T-helper 9 cell (primary cell): ENCODE results near the gene D2HGDH.
"Not testable (repeated sequence)": the region's sequence is repeated elsewhere in the genome, so short reads cannot be mapped to it uniquely, and the experiment has no call there.

Source experiments
- DNase-seq: peaks from one replicate; pipeline ENCODE4 v3.0.0-alpha.2; 2020

Gene D2HGDH

DNA sequence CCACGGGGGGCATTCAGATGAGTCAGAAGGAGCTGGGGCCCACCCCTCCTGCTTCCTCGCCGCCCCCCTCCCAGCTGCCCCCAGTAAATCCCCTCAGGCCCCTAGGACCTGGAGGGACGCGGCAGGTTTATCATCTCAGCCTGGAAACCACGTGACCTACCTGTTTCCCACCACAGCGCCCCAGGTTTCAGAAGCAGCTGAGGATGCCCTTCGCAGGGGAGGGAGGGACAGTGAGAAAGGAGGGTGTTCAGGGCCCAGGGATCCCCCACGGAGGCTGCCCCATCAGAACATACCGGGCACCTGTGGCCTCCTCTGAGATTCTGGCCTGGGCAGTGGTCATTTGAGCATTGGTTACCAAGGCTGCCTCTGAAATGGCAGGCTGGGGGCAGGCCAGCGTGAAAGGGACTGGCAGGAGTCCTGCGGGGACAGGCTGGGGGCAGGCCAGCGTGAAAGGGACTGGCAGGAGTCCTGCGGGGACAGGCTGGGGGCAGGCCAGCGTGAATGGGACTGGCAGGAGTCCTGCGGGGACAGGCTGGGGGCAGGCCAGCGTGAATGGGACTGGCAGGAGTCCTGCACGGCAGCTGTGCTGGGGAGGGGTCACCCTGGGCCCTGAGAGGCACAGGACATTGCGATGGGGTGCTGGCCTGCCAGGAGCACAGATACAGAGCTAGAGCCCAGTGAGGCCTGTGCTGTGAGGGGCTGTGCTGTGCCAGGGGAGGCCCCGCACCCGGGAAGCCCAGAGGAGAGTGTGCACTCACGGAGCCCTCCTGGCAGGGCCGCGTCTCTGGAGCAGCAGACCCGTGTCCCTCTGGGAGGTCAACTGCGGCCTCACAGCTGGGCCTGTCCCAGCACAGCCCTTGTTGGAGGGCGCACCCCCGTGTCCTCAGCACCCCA is 76.1 kb downstream of the D2HGDH start:
- DNase-seq: no peak

DNA sequence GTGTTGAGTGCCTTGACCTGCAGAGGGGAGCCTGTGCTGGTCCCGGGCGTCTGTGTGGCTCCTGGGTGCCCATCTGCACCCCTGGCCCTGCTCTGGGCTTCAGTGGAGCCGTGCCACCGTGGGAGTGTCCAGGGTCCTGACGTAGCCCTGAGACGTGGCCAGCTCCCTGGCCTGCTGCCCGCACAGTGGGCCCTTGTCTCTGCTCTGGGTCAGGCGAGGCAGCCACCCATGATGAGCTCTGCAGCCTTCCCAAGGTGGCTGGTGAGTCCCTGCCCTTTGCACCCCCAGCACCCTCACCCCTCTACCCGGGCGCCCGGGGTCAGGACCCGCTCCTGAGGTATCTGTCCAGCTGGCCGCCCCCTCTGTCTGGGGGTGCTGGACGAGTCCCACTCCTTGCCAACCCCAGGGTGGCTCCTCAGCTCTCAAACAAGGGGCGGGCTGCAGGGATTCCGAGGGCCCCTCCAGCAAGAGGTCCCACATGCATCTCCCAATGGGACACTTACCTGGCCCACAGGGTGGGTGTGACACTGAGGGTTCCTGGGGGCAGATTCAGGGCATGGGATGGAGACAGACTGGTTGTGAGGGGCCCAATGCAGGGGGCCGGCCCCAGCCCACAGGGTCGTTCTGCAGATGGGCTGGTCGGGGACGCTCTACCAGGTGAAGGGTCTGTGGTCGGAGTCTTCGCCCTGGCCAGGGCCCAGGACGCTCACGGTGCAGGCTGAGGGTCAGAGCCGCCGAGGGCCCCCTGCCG is 76.9 kb downstream of the D2HGDH start:
- no peak for DNase-seq

DNA sequence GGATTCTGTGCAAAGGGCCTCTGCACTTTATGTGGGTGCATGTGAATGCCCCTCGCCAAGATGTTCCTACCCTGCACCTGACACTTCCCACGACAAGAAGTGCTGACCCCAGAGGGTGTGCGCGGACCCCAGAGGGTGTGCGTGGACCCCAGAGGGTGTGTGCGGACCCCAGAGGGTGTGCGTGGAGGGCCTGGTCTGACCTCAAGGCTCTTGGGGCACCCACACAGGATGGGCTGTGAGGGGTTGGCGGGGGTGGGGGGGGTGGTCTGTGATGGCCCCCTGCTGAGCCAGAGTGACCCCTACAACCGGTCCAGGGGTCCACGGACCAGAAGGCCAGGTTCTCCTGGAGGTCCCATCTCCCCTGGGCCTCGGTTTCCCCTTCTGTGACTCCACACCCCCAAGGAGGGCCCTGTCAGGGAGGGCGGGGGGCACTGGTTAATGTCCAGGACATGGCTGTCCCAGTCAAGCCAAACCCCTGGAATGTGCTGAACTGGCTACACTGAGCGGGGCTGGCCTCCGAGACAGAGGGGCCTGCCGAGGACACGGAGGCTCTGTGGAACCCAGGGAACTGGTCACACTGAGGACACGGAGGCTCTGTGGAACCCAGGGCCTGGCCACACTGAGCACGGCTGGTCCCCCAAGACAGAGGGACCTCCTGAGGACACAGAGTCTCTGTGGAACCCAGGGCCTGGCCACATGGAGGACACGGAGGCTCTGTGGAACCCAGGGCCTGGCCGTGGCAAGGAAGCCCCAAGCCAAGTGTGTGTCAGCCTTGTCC is 77.7 kb downstream of the D2HGDH start:
- DNase-seq: no peak

DNA sequence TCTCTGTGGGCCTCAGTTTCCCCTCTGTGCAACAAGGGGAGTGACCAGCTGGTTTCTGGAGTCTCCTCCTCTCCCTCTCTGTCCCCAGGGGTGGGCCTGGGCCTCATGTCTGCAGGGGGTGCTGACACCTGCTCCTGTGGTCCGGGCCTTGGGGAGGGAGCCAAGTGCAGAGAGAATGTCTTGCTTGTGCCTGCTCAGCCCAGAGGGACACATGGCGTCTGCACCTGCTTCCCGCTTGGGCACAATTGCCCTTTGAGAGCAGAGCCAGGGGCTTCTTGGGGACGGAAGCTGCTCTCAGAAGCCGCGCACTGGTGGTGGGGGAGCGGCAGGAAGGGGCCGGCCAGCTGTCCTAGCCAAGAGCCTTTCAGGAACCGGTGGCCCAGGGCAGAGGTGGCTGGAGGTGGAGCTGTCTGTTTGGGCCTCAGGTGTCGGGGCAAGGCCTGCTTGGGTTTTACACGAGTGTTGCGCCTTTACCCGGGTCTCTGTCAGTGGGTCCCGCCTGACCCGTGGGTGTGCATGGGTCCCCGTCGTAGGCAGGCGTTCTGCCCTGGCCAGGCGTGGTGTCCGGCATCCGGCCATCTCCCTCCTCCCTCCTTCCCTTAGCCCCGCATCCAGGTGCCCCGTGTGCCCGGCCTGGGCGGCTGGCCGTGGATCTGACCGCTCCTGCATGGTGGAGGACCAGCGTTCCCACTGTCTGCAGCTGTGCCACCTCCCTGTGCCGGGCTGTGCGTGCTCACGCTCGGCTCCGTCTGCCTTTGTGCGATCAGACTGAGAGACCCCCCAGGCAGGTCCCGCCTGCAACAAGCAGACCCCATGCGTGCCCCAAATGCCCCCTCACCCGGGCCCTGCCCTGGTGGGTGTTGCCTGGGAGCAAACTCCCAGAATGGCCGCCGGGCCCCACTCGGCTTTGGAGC is 78.6 kb downstream of the D2HGDH start:
- no peak for DNase-seq

DNA sequence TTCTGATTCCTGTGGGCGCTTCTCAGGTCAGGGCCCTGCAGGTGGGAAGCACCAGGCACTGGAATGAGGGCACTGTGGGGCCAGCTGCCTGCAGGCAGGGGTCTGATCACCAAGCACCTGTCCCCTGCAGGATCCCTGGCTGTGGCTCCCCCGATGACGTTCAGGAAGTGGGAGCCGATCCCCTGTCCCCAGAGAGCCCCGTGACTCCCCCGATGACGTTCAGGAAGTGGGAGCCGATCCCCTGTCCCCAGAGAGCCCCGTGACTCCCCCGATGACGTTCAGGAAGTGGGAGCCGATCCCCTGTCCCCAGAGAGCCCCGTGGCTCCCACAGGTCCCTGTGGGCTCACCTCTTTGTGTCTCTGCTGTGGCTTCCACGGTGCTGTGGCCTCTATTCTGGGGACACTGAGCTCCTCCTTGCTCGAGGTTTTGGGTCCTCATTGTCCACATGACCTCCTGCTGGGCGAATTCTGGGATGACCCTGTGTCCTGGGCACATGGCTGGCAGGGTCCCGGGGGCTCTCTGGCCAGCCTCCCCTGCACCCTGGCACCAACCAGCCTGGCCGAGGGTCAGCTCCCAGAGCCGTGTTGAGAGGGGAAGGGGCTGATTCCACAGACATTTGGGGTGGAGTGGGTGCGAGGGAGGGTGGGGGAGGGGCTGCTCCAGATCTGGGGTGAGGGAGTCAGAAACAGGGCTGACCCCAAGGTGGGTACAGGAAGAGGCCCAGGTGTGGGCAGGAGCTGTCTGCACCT is 79.4 kb downstream of the D2HGDH start:
- no peak for DNase-seq

DNA sequence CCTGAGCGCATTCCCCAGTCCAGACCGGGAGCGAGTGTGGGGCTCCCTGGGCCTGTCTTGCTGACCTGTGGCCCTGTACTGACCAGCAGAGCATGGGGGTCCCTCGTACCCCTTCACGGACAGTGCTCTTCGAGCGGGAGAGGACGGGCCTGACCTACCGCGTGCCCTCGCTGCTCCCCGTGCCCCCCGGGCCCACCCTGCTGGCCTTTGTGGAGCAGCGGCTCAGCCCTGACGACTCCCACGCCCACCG is 79.9 kb downstream of the D2HGDH start:
- DNase-seq: no peak

DNA sequence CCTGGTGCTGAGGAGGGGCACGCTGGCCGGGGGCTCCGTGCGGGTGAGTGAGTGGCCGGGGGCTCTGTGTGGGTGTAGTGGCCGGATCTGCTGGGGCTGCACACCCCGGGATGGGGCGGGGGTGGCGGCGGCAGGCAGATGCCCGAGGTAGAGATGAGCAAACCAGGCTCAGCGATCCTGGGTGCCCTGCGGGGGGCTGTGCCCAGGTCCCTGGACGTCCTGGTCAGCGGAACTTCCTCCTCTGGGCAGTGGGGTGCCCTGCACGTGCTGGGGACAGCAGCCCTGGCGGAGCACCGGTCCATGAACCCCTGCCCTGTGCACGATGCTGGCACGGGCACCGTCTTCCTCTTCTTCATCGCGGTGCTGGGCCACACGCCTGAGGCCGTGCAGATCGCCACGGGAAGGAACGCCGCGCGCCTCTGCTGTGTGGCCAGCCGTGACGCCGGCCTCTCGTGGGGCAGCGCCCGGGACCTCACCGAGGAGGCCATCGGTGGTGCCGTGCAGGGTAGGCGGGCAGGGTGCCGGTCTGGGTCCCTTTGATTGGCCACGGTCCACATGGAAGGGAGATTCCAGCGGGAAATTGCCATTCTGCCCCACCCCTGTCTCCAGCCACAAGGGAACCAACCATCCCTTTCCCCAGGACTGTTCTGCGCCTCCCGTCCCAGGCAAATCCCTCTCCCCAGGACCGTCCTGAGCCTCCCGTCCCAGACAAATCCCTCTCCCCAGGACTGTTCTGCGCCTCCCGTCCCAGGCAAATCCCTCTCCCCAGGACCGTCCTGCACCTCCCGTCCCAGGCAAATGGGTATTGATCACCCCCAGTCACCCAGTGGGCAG is 80.4 kb downstream of the D2HGDH start:
- no peak for DNase-seq

DNA sequence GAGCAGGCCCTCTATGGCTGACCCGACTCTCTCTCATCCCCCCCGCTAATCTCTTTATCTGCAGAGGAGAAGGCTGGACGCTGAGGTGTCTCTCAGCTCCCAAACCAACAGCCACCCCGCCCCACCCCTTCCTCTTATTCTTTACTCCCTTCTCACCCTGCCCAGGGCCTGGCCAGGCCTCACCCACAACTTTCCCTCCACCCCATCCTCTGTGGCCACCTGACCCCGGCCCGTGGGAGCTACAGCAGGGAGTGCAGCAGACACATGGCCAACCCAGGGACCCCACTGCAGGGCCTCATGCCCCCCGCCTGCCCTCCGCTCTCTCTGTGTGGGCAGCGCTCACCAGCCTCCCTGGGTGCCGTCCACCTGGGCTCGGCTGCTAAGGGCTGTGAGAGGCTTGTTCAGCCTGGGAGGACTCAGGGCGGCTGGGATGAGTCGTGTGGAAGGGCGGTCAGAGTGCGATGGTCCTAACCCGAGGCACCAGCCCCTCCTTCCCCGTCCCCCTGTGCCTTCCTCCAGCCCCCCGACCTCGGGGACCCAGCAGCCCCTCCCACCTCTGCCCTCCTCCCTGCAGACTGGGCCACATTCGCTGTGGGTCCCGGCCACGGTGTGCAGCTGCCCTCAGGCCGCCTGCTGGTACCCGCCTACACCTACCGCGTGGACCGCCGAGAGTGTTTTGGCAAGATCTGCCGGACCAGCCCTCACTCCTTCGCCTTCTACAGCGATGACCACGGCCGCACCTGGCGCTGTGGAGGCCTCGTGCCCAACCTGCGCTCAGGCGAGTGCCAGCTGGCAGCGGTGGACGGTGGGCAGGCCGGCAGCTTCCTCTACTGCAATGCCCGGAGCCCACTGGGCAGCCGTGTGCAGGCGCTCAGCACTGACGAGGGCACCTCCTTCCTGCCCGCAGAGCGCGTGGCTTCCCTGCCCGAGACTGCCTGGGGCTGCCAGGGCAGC is 81.3 kb downstream of the D2HGDH start:
- DNase-seq: no peak

DNA sequence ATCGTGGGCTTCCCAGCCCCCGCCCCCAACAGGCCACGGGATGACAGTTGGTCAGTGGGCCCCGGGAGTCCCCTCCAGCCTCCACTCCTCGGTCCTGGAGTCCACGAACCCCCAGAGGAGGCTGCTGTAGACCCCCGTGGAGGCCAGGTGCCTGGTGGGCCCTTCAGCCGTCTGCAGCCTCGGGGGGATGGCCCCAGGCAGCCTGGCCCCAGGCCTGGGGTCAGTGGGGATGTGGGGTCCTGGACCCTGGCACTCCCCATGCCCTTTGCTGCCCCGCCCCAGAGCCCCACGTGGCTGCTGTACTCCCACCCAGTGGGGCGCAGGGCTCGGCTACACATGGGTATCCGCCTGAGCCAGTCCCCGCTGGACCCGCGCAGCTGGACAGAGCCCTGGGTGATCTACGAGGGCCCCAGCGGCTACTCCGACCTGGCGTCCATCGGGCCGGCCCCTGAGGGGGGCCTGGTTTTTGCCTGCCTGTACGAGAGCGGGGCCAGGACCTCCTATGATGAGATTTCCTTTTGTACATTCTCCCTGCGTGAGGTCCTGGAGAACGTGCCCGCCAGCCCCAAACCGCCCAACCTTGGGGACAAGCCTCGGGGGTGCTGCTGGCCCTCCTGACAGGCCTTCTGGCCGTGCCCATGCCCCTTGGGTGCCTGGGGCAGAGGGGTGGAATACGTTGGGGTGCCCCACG is 82.1 kb downstream of the D2HGDH start:
- DNase-seq: no peak

DNA sequence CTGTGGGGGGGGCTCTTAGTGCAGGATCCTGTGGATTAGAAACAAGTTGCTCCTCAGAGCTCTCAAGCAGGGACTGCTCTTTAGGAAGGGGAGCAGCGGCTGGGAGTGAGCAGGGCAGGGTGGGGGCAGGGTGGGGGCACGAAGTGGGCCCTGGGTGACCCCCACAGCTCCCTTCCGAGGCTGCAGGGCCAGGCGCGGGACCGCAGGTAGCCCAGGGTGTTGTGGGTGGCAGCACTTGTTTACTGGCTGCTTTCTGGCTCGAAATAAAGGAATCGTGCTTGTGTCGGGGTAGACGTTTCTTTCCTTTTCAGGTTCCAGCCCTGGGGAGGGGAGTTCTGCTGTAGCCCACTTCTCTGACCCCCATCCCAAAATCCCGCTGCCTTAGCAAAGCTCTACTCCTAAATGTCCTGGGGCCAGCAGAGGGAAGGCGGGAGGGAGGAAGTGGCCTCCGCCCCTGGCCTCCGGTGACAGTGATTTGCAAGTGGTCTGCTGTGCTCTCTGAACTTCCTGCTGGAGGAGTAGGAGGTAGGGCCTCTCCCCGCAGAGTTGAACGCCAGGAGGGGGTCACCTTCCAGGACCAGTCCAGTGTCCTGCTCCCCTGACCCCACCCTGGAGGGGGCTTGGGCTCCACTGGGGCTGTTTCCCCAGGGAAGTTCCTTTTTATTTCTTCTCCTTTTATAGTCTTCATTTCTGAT is 82.8 kb downstream of the D2HGDH start:
- no peak for DNase-seq

DNA sequence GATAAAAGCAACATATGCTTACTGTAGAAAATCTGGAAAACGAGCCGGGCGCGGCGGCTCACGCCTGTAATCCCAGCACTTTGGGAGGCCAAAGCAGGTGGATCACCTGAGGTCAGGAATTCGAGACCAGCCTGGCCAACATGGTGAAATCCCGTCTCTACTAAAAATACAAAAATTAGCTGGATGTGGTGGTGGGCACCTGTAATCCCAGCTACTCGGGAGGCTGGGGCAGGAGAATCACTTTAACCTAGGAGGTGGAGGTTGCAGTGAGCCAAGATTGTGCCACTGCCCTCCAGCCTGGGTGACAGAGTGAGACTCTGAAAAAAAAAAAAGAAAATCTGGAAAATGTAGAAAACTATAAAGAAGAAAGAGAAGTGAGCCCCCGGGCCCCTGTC is 83.4 kb downstream of the D2HGDH start:
- DNase-seq: not testable (repeated sequence)
